Endothelial cell of umbilical vein (primary cell): ENCODE measurements around the gene ZNF407. TPM values are rescaled to one million over a fixed set of nuclear protein-coding genes. Genes with fewer than 3 reads are reported as not detected.

Source experiments
- BruUV-seq: library from RNA; stranded (reverse); fragments of 400-500 nt; replicated peaks from 2 replicates; lab custom pipeline; 2021; lab: Mats Ljungman, UMichigan
- CTCF ChIA-PET: fragments of 300-600, 350-600 bp; sonication (Branson Sonifier 250); formaldehyde crosslinking; loops from one replicate; lab custom pipeline; 2021; ENCODE audit warnings: antibody characterized with exemption, inconsistent platforms; lab: Charles Lee
- POLR2A ChIA-PET: fragments of 300-600, 350-600 bp; sonication (Branson Sonifier 250); formaldehyde crosslinking; loops from one replicate; lab custom pipeline; 2021; ENCODE audit warnings: antibody characterized with exemption, inconsistent platforms; lab: Charles Lee
- DNase-seq: peaks from one replicate; pipeline ENCODE4 v3.0.0-alpha.2; 2011; ENCODE audit warnings: low read depth, low spot score
- FAIRE-seq: peaks from 2 replicates; lab custom pipeline; 2011; peaks lifted over from hg19 to GRCh38; lab: Jason Lieb, UNC
- H2AFZ ChIP-seq: 2 replicates; pipeline ENCODE4 v1.6.0; 2012; ENCODE audit warnings: low read depth, low read length, control low read depth, inconsistent platforms
- H3K27ac ChIP-seq: 2 replicates; pipeline ENCODE4 v1.5.1; 2011; ENCODE audit warnings: low read depth, mild to moderate bottlenecking, control low read depth, low read length, moderate library complexity; ENCODE audit not compliant: insufficient read depth
- H3K27me3 ChIP-seq, 2 experiments: 2 replicates each; pipeline versions ENCODE4 v1.6.0 to v1.6.1; 2011; ENCODE audit warnings: low read length in 2 of 2, mixed read lengths in 1 of 2; ENCODE audit not compliant: control insufficient read depth in 2 of 2, insufficient read depth in 2 of 2
- H3K36me3 ChIP-seq, 2 experiments: 2 replicates in 1 of 2; 3 replicates in 1 of 2; pipeline ENCODE4 v1.5.1; 2011; ENCODE audit warnings: low read length in 2 of 2, mild to moderate bottlenecking in 1 of 2, moderate library complexity in 1 of 2; ENCODE audit not compliant: control insufficient read depth in 2 of 2, insufficient read depth in 2 of 2; ENCODE audit errors: extremely low read depth in 1 of 2
- H3K4me1 ChIP-seq: 3 replicates; pipeline ENCODE4 v1.5.1; 2011; ENCODE audit warnings: mild to moderate bottlenecking, low read length; ENCODE audit not compliant: control insufficient read depth, insufficient read depth; ENCODE audit errors: extremely low read depth
- H3K4me2 ChIP-seq: 2 replicates; pipeline ENCODE4 v1.6.1; 2011; ENCODE audit warnings: low read length, control low read depth, mixed read lengths; ENCODE audit not compliant: insufficient read depth
- H3K4me3 ChIP-seq, 3 experiments: fragments of 200-600 bp in 1 of 3; sonication (generic), shearing (Covaris generic) in 1 of 3; replicated peaks in 1 of 3; 2 replicates each; pipeline ENCODE4 v1.5.1; 2011 to 2016; ENCODE audit warnings: control low read depth in 3 of 3, low read length in 3 of 3, mild to moderate bottlenecking in 2 of 3, inconsistent platforms in 1 of 3, low read depth in 1 of 3, moderate library complexity in 1 of 3; ENCODE audit not compliant: insufficient read depth in 1 of 3
- H3K79me2 ChIP-seq: 2 replicates; pipeline ENCODE4 v1.6.0; 2012; ENCODE audit warnings: low read length, inconsistent platforms; ENCODE audit not compliant: control insufficient read depth, insufficient read depth
- H3K9ac ChIP-seq: replicated peaks from 2 replicates; pipeline ENCODE3; 2011; ENCODE audit warnings: low read length, control low read depth; ENCODE audit not compliant: insufficient read depth; ENCODE audit errors: extremely low read depth
- H3K9me1 ChIP-seq: replicated peaks from 3 replicates; pipeline ENCODE4 v1.6.0; 2011; ENCODE audit warnings: mild to moderate bottlenecking, low read length; ENCODE audit not compliant: control insufficient read depth, insufficient read depth; ENCODE audit errors: extremely low read depth
- H3K9me3 ChIP-seq: replicated peaks from 2 replicates; pipeline ENCODE4 v1.5.1; 2012; ENCODE audit warnings: low read length, inconsistent platforms; ENCODE audit not compliant: control insufficient read depth, insufficient read depth
- H4K20me1 ChIP-seq: replicated peaks from 2 replicates; pipeline ENCODE3; 2011; ENCODE audit warnings: mild to moderate bottlenecking, low read length; ENCODE audit not compliant: control insufficient read depth, insufficient read depth; ENCODE audit errors: extremely low read depth
- EZH2 ChIP-seq: IDR thresholded peaks from 2 replicates; pipeline ENCODE4 v1.6.1; 2012; ENCODE audit warnings: borderline replicate concordance, low read depth, mild to moderate bottlenecking, moderate library complexity, low read length, inconsistent platforms; ENCODE audit not compliant: severe bottlenecking
- FOS ChIP-seq: IDR thresholded peaks from 2 replicates; pipeline ENCODE4 v1.6.1; 2011; ENCODE audit warnings: mild to moderate bottlenecking, low read length, moderate library complexity, borderline replicate concordance; ENCODE audit not compliant: insufficient read depth
- GATA2 ChIP-seq: IDR thresholded peaks from 2 replicates; pipeline ENCODE4 v1.7.0; 2011; ENCODE audit warnings: low read depth, mild to moderate bottlenecking, moderate library complexity, mixed read lengths, low read length; ENCODE audit not compliant: insufficient read length, insufficient read depth
- JUN ChIP-seq: IDR thresholded peaks from 2 replicates; pipeline ENCODE4 v1.6.1; 2011; ENCODE audit warnings: borderline replicate concordance, low read depth; ENCODE audit not compliant: insufficient read length, insufficient read depth
- MYC ChIP-seq: IDR thresholded peaks from one replicate; pipeline ENCODE4 v1.6.1; 2011; ENCODE audit warnings: mild to moderate bottlenecking, low read depth, low read length
- POLR2A ChIP-seq: IDR thresholded peaks from 2 replicates; pipeline ENCODE4 v1.6.1; 2012; ENCODE audit warnings: low read depth, mild to moderate bottlenecking, control low read depth, low read length
- POLR2AphosphoS5 ChIP-seq: IDR thresholded peaks from 2 replicates; pipeline ENCODE4 v1.6.1; 2012; ENCODE audit warnings: low read depth, mild to moderate bottlenecking, control low read depth, low read length, moderate library complexity; ENCODE audit not compliant: insufficient read depth
- dilution Hi-C: fragments of 300-500 bp; cut with MboI; formaldehyde crosslinking; loops from one replicate; pipeline ENCODE4 v1.15.0; 2019; ENCODE audit warnings: low sequenced_read_pairs; ENCODE audit not compliant: extremely low pct_ligation_motif_present
- intact Hi-C: fragments of 100-400 bp; cut with micrococcal nuclease; formaldehyde crosslinking; loops from one replicate; pipeline ENCODE4 v1.10.0; 2022
- polyA plus RNA-seq, 4 experiments: library from polyadenylated mRNA; depleted of rRNA in 3 of 4; stranded (reverse) in 3 of 4; unstranded in 1 of 4; fragments of >200 nt; gene quantifications; 2 replicates each; pipeline versions ENCODE4 v1.2.1 to v1.2.3, GENCODE V29; 2011 to 2012; ENCODE audit warnings: missing spikeins in 1 of 4
- total RNA-seq: library from RNA; stranded (reverse); gene quantifications from 2 replicates; pipeline ENCODE4 v1.2.3, GENCODE V29; 2021
- TF ChIP-seq, protein P1 (sequence below): IDR thresholded peaks from 2 replicates; pipeline ENCODE4 v1.6.1; 2011; ENCODE audit not compliant: insufficient read depth, insufficient read length
- TF ChIP-seq, protein P2 (sequence below), 2 donors: IDR thresholded peaks; 1 replicate in 1 of 2; 2 replicates in 1 of 2; pipeline ENCODE4 v1.5.1; 2011; ENCODE audit warnings: low read length in 2 of 2, mild to moderate bottlenecking in 2 of 2, moderate library complexity in 2 of 2, control low read depth in 1 of 2, inconsistent platforms in 1 of 2, low read depth in 1 of 2; ENCODE audit not compliant: insufficient read depth in 1 of 2; ENCODE audit errors: extremely low read depth in 1 of 2

The ZNF407 gene
- total and polyA plus RNA-seq, 2 donors (not counting 3 experiments of a cell fraction or from before 2014, with no cell fraction given) = 3.8 to 20.1 TPM

DNA sequence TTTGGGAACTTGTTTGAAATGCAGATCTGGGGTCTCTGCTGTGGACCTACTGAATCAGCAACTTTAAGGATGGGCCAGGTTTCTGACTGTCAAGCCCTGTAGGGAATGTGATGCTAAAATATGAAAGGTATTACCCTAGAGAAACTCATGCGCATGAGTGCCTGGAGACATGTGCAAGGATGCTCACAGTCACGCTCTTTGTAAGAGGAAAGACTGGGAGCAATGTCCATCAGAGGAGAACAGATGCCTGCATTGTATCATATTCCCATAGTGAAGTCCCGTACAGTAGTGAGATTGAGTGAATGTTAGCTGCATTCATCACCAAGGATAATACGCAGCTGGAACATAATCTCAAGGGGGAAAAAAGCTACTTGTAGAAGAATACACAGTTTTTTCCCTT, 14.1 kb downstream of the ZNF407 start:
- DNase-seq (no peak), FAIRE-seq (no peak)
- dilution Hi-C loops (no loop called here), intact Hi-C loops (no loop called here)
- Histone ChIP-seq H3K27ac (no peak overlapping the region), H4K20me1 (no peaks in the 10 kb centered on the region), H3K9ac (no peak overlapping the region), H3K27me3 (no peaks in the 10 kb centered on the region), H3K4me3 (no peak overlapping the region), H3K9me1 (no peaks in the 10 kb centered on the region), H2AFZ (no peak overlapping the region), H3K9me3 (no peaks in the 10 kb centered on the region), H3K4me2 (no peak overlapping the region), H3K79me2 (peaks cover 25% of the 10 kb centered on the region), H3K36me3 (no peaks in the 10 kb centered on the region), H3K4me1 (no peaks in the 10 kb centered on the region)
- ChIA-PET POLR2A (no interaction called here), CTCF (no interaction called here)
- no peak for TF ChIP-seq JUN
- TF ChIP-seq MYC = no peak
- no peak for TF ChIP-seq FOS
- no peak for TF ChIP-seq EZH2
- TF ChIP-seq, protein P1, sequence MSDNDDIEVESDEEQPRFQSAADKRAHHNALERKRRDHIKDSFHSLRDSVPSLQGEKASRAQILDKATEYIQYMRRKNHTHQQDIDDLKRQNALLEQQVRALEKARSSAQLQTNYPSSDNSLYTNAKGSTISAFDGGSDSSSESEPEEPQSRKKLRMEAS = no peak
- TF ChIP-seq, protein P2, sequence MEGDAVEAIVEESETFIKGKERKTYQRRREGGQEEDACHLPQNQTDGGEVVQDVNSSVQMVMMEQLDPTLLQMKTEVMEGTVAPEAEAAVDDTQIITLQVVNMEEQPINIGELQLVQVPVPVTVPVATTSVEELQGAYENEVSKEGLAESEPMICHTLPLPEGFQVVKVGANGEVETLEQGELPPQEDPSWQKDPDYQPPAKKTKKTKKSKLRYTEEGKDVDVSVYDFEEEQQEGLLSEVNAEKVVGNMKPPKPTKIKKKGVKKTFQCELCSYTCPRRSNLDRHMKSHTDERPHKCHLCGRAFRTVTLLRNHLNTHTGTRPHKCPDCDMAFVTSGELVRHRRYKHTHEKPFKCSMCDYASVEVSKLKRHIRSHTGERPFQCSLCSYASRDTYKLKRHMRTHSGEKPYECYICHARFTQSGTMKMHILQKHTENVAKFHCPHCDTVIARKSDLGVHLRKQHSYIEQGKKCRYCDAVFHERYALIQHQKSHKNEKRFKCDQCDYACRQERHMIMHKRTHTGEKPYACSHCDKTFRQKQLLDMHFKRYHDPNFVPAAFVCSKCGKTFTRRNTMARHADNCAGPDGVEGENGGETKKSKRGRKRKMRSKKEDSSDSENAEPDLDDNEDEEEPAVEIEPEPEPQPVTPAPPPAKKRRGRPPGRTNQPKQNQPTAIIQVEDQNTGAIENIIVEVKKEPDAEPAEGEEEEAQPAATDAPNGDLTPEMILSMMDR (IDR thresholded peaks at IDR 0.05; ENCODE audit: extremely low read depth in 1 of 2, insufficient read depth in 1 of 2, low read depth in 1 of 2, low read length in 2 of 2) = no peak
- TF ChIP-seq POLR2AphosphoS5 = no peak
- TF ChIP-seq GATA2 = no peak
- TF ChIP-seq POLR2A = no peak
- no TSS peak for BruUV-seq
